Stimulated activated CD8-positive, alpha-beta memory T cell treated with anti-CD3 and anti-CD28 coated beads, Interleukin-7, amount 100 ng/mL, for 1 hour (primary cell): Measurements from ENCODE around the gene BRINP1.

Experiments
- DNase-seq, 2 donors: peaks; one replicate each; pipeline ENCODE4 v3.0.0-alpha.2; 2020; ENCODE audit warnings: low read depth in 2 of 2

Gene BRINP1

GRCh38 chr9:119282476-119283077, 86.7 kb downstream of the BRINP1 start:
- DNase-seq: no peak

GRCh38 chr9:119280740-119281485, 88.3 kb downstream of the BRINP1 start:
- DNase-seq: no peak

- DNase-seq: no peak
Measured at GRCh38 chr9:119278171-119278570, 91.1 kb downstream of the BRINP1 start.

GRCh38 chr9:119273984-119274665, 95.1 kb downstream of the BRINP1 start:
- no peak for DNase-seq

GRCh38 chr9:119273325-119273904, 95.8 kb downstream of the BRINP1 start:
- no peak for DNase-seq

GRCh38 chr9:119272500-119273211, 96.6 kb downstream of the BRINP1 start:
- DNase-seq: no peak

- DNase-seq: no peak
Measured at GRCh38 chr9:119268985-119269384, 100.2 kb downstream of the BRINP1 start.

- DNase-seq: no peak
Measured at GRCh38 chr9:119264165-119264564, 105.1 kb downstream of the BRINP1 start.

- no peak for DNase-seq
Measured at GRCh38 chr9:119257592-119257991, 111.6 kb downstream of the BRINP1 start.

- no peak for DNase-seq
Measured at GRCh38 chr9:119255116-119255515, 114.1 kb downstream of the BRINP1 start.

- no peak for DNase-seq
Measured at GRCh38 chr9:119252671-119253299, 116.5 kb downstream of the BRINP1 start.

- DNase-seq: no peak
Measured at GRCh38 chr9:119251936-119252335, 117.3 kb downstream of the BRINP1 start.

GRCh38 chr9:119250730-119251129, 118.5 kb downstream of the BRINP1 start:
- DNase-seq: no peak

GRCh38 chr9:119240546-119240945, 128.7 kb downstream of the BRINP1 start:
- DNase-seq: no peak

- no peak for DNase-seq
Measured at GRCh38 chr9:119234636-119235035, 134.6 kb downstream of the BRINP1 start.

GRCh38 chr9:119227422-119227821, 141.8 kb downstream of the BRINP1 start:
- no peak for DNase-seq

GRCh38 chr9:119224431-119224830, 144.8 kb downstream of the BRINP1 start:
- no peak for DNase-seq

GRCh38 chr9:119221276-119221675, 148.0 kb downstream of the BRINP1 start:
- DNase-seq: no peak

GRCh38 chr9:119218293-119218692, 150.9 kb downstream of the BRINP1 start:
- no peak for DNase-seq

- no peak for DNase-seq
Measured at GRCh38 chr9:119216651-119217331, 152.4 kb downstream of the BRINP1 start.

- no peak for DNase-seq
Measured at GRCh38 chr9:119215651-119216050, 153.6 kb downstream of the BRINP1 start.
